ENCODE data around the gene AK8.

DNA sequence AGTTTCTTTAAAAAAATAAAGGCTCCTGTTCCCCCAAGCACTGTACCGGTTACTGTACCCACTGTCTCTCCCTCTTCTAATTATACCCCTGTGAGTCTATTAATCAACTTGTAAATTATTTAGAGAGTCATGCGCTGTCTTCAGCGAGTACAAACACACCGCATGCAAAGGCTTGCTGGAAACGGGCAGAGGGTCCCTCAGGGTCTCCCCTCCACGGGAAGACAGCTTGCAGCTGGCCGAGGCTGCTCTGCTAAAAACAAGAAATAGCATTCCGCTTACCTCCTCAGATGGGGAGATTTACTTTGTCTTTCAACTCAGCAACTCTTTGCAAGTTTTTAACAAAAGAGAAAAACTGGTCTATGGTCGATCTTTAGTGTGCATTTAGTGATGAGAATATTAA lies 71.8 kb downstream of the AK8 start:
- TF ChIP-seq TAF1 (conservative IDR thresholded peaks at IDR 0.05) (no peak), GABPA (IDR thresholded peaks at IDR 0.05 in 1 of 2, conservative IDR thresholded peaks at IDR 0.05 in 1 of 2) (no peak), NR2F2 (IDR thresholded peaks at IDR 0.05) (no peak), FOXA1 (IDR thresholded peaks at IDR 0.05) (no peak), JUND (IDR thresholded peaks at IDR 0.05) (no peak), SP1 (IDR thresholded peaks at IDR 0.05) (no peak), RAD21 (IDR thresholded peaks at IDR 0.05) (no peak), YY1 (IDR thresholded peaks at IDR 0.05) (no peak)
- TF ChIP-seq, protein P1, sequence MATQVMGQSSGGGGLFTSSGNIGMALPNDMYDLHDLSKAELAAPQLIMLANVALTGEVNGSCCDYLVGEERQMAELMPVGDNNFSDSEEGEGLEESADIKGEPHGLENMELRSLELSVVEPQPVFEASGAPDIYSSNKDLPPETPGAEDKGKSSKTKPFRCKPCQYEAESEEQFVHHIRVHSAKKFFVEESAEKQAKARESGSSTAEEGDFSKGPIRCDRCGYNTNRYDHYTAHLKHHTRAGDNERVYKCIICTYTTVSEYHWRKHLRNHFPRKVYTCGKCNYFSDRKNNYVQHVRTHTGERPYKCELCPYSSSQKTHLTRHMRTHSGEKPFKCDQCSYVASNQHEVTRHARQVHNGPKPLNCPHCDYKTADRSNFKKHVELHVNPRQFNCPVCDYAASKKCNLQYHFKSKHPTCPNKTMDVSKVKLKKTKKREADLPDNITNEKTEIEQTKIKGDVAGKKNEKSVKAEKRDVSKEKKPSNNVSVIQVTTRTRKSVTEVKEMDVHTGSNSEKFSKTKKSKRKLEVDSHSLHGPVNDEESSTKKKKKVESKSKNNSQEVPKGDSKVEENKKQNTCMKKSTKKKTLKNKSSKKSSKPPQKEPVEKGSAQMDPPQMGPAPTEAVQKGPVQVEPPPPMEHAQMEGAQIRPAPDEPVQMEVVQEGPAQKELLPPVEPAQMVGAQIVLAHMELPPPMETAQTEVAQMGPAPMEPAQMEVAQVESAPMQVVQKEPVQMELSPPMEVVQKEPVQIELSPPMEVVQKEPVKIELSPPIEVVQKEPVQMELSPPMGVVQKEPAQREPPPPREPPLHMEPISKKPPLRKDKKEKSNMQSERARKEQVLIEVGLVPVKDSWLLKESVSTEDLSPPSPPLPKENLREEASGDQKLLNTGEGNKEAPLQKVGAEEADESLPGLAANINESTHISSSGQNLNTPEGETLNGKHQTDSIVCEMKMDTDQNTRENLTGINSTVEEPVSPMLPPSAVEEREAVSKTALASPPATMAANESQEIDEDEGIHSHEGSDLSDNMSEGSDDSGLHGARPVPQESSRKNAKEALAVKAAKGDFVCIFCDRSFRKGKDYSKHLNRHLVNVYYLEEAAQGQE (IDR thresholded peaks at IDR 0.05): no peak
- TF ChIP-seq, protein P2, sequence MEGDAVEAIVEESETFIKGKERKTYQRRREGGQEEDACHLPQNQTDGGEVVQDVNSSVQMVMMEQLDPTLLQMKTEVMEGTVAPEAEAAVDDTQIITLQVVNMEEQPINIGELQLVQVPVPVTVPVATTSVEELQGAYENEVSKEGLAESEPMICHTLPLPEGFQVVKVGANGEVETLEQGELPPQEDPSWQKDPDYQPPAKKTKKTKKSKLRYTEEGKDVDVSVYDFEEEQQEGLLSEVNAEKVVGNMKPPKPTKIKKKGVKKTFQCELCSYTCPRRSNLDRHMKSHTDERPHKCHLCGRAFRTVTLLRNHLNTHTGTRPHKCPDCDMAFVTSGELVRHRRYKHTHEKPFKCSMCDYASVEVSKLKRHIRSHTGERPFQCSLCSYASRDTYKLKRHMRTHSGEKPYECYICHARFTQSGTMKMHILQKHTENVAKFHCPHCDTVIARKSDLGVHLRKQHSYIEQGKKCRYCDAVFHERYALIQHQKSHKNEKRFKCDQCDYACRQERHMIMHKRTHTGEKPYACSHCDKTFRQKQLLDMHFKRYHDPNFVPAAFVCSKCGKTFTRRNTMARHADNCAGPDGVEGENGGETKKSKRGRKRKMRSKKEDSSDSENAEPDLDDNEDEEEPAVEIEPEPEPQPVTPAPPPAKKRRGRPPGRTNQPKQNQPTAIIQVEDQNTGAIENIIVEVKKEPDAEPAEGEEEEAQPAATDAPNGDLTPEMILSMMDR (IDR thresholded peaks at IDR 0.05; ENCODE audit: low read depth, low read length, missing input control): no peak
- TF ChIP-seq, protein P3, sequence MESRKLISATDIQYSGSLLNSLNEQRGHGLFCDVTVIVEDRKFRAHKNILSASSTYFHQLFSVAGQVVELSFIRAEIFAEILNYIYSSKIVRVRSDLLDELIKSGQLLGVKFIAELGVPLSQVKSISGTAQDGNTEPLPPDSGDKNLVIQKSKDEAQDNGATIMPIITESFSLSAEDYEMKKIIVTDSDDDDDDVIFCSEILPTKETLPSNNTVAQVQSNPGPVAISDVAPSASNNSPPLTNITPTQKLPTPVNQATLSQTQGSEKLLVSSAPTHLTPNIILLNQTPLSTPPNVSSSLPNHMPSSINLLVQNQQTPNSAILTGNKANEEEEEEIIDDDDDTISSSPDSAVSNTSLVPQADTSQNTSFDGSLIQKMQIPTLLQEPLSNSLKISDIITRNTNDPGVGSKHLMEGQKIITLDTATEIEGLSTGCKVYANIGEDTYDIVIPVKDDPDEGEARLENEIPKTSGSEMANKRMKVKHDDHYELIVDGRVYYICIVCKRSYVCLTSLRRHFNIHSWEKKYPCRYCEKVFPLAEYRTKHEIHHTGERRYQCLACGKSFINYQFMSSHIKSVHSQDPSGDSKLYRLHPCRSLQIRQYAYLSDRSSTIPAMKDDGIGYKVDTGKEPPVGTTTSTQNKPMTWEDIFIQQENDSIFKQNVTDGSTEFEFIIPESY (IDR thresholded peaks at IDR 0.05): no peak
- TF ChIP-seq, protein P4, sequence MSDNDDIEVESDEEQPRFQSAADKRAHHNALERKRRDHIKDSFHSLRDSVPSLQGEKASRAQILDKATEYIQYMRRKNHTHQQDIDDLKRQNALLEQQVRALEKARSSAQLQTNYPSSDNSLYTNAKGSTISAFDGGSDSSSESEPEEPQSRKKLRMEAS (IDR thresholded peaks at IDR 0.05): no peak
- TF ChIP-seq, protein P5, sequence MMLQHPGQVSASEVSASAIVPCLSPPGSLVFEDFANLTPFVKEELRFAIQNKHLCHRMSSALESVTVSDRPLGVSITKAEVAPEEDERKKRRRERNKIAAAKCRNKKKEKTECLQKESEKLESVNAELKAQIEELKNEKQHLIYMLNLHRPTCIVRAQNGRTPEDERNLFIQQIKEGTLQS (IDR thresholded peaks at IDR 0.05): no peak
